ENCODE measurements around the gene TSLP. TPM values are rescaled to one million over a fixed set of nuclear protein-coding genes. Genes with fewer than 3 reads are reported as not detected.

The TSLP gene
- total RNA-seq, 1 experiment from 2014 or later = not detected

GRCh38 chr5:111117136-111117535 lies 45.6 kb downstream of the TSLP start:
- no peak overlapping the region for H3K4me3 ChIP-seq (ENCODE audit: low read depth in 2 of 2, low read length in 2 of 2)
- no peaks in the 10 kb centered on the region for H3K27me3 ChIP-seq (ENCODE audit: control insufficient read depth, insufficient read depth, low read length)
- in situ Hi-C loops (cut with HindIII; ENCODE audit: low pct_unique_long_range_greater_than_20kb, low sequenced_read_pairs) = no loop called here
- no TSS peak for BruUV-seq (replicated peaks)
- ATAC-seq = no peak
- DNase-seq (ENCODE audit: low read depth, low spot score) = no peak
- H3K4me1 ChIP-seq (ENCODE audit: control insufficient read depth, insufficient read depth, low read length) = no peaks in the 10 kb centered on the region
- POLR2A ChIA-PET = no interaction called here
- intact Hi-C loops (cut with micrococcal nuclease; ENCODE audit: unreplicated experiment) = no loop called here
- CTCF ChIA-PET = interaction anchor here (0.6 kb wide), 1 partner anchor 1242 kb away, joined by 6 read pairs; no protein-coding TSS in a partner anchor
- H3K27ac ChIP-seq (ENCODE audit: low read length) = no peak overlapping the region
- H3K36me3 ChIP-seq (ENCODE audit: control insufficient read depth, insufficient read depth, low read length) = peaks cover 47% of the 10 kb centered on the region
- no peaks in the 10 kb centered on the region for H3K9me3 ChIP-seq (ENCODE audit: control insufficient read depth, insufficient read depth, low read depth, low read length)
- TF ChIP-seq SIN3A (IDR thresholded peaks at IDR 0.05; ENCODE audit: borderline replicate concordance, insufficient read depth, low read depth, low read length) = no peak
- TF ChIP-seq TCF7L2 (IDR thresholded peaks at IDR 0.05; ENCODE audit: low read depth, low read length) = no peak

- ATAC-seq = no peak
- no TSS peak for BruUV-seq (replicated peaks)
- in situ Hi-C loops (cut with HindIII; ENCODE audit: low pct_unique_long_range_greater_than_20kb, low sequenced_read_pairs) = no loop called here
Observed at GRCh38 chr5:111119221-111119620, 47.7 kb downstream of the TSLP start.

More at GRCh38 chr5:111119221-111119620, 47.7 kb downstream of the TSLP start:
- Histone ChIP-seq H3K4me1 (ENCODE audit: control insufficient read depth, insufficient read depth, low read length) (no peaks in the 10 kb centered on the region), H3K9me3 (ENCODE audit: control insufficient read depth, insufficient read depth, low read depth, low read length) (no peaks in the 10 kb centered on the region), H3K4me3 (ENCODE audit: low read depth in 2 of 2, low read length in 2 of 2) (no peak overlapping the region), H3K27me3 (ENCODE audit: control insufficient read depth, insufficient read depth, low read length) (no peaks in the 10 kb centered on the region), H3K27ac (ENCODE audit: low read length) (no peak overlapping the region), H3K36me3 (ENCODE audit: control insufficient read depth, insufficient read depth, low read length) (peaks cover 52% of the 10 kb centered on the region)
- DNase-seq (ENCODE audit: low read depth, low spot score) = no peak
- TF ChIP-seq POLR2AphosphoS5 (IDR thresholded peaks at IDR 0.05; ENCODE audit: low read depth, low read length) = no peak
- TF ChIP-seq REST (IDR thresholded peaks at IDR 0.05; ENCODE audit: insufficient read depth in 1 of 2, low read depth in 2 of 2, low read length in 1 of 2) = no peak
- TF ChIP-seq CTCF (IDR thresholded peaks at IDR 0.05) = no peak
- TF ChIP-seq TCF7L2 (IDR thresholded peaks at IDR 0.05; ENCODE audit: low read depth, low read length) = no peak
- no peak for TF ChIP-seq SIN3A (IDR thresholded peaks at IDR 0.05; ENCODE audit: borderline replicate concordance, insufficient read depth, low read depth, low read length)
- intact Hi-C loops (cut with micrococcal nuclease; ENCODE audit: unreplicated experiment) = no loop called here
- ChIA-PET CTCF (no interaction called here), POLR2A (no interaction called here)

All from Panc1 (cell line).